Muscle layer of colon (tissue), 2 donors: Measurements from ENCODE around the gene VIPR2.

Source experiments
- H3K27ac ChIP-seq: one replicate; pipeline ENCODE4 v1.7.0; 2013; ENCODE audit warnings: low read depth, mild to moderate bottlenecking, low read length, moderate library complexity
- H3K27me3 ChIP-seq, 2 donors: one replicate each; pipeline ENCODE4 v1.7.0; 2013; ENCODE audit warnings: low read length in 2 of 2, mild to moderate bottlenecking in 2 of 2; ENCODE audit not compliant: insufficient read depth in 2 of 2, control insufficient read depth in 1 of 2
- H3K36me3 ChIP-seq: one replicate; pipeline ENCODE4 v1.7.0; 2013; ENCODE audit warnings: mild to moderate bottlenecking, low read length; ENCODE audit not compliant: insufficient read depth
- H3K4me1 ChIP-seq: one replicate; pipeline ENCODE4 v1.7.0; 2013; ENCODE audit warnings: mild to moderate bottlenecking, low read length; ENCODE audit not compliant: insufficient read depth
- H3K4me3 ChIP-seq, 2 donors: one replicate each; pipeline ENCODE4 v1.7.0; 2013; ENCODE audit warnings: low read length in 2 of 2, low read depth in 1 of 2, mild to moderate bottlenecking in 1 of 2, moderate library complexity in 1 of 2
- H3K9ac ChIP-seq: one replicate; pipeline ENCODE4 v1.7.0; 2013; ENCODE audit warnings: low read length
- H3K9me3 ChIP-seq: one replicate; pipeline ENCODE4 v1.7.0; 2013; ENCODE audit warnings: mild to moderate bottlenecking, low read length
- donor health status: abdominal sarcoma.
- donor health status: Adenocarcinoma of cecum.

The VIPR2 gene

DNA sequence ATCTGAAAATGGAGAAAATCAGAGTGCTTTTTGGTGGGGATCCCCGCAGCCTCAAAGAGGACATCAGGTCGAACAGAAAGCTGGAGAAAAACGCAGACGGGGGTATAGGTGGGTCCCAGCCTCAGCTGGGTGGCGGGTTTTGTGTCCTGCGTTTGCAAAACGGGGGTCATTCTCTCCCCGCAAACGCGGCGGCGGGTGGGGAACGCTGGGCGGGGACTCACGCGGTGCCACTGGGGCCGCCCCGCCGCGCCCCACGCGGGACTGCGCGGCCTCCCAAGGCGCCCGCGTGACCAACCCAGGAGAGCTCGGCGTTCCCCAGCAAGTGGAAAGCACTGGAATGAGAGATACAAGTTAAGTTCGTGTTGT lies 806 bp upstream of the VIPR2 start:
- H3K27ac ChIP-seq = no peak overlapping the region
- H3K9me3 ChIP-seq = no peaks in the 10 kb centered on the region
- peaks cover 5% of the 10 kb centered on the region for H3K4me1 ChIP-seq
- H3K36me3 ChIP-seq = no peaks in the 10 kb centered on the region
- H3K27me3 ChIP-seq = peaks cover 5 to 40% of the 10 kb centered on the region in 2 donors
- peak overlapping the region; percentile 35 to 57 for H3K4me3 ChIP-seq
- no peak overlapping the region for H3K9ac ChIP-seq

GRCh38 chr7:159143780-159144757 lies 598 bp downstream of the VIPR2 start:
- peaks cover 5% of the 10 kb centered on the region for H3K4me1 ChIP-seq
- H3K27ac ChIP-seq = no peak overlapping the region
- H3K9ac ChIP-seq = peak overlapping the region; percentile 14
- no peaks in the 10 kb centered on the region for H3K36me3 ChIP-seq
- H3K9me3 ChIP-seq = no peaks in the 10 kb centered on the region
- peaks cover 5 to 39% of the 10 kb centered on the region in 2 donors for H3K27me3 ChIP-seq
- peak overlapping the region; percentile 40 to 57 for H3K4me3 ChIP-seq

DNA sequence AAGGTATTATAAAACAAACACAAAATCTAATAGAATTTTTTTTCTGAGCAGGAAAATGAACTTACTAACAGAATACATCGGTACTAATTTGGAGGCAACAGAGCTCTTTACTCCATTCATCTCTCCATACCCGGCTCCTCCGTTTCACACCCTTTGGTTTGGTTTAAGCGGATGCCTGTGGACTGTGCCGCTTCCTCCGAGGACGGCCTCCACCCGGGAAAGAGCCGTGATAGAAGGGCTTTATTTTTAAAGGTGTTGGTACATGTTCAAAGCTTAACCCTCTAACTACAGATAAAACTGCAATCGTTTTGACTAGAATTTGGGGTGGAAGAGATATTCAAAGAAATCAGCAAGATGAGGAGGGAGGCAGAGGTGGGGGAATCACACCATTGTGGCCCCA lies 1.9 kb downstream of the VIPR2 start:
- H3K4me3 ChIP-seq = no peak overlapping the region

GRCh38 chr7:159142199-159142598 lies 2.5 kb downstream of the VIPR2 start:
- Histone ChIP-seq H3K4me1 (peaks cover 5% of the 10 kb centered on the region), H3K9ac (no peak overlapping the region), H3K36me3 (peaks cover 6% of the 10 kb centered on the region), H3K9me3 (no peaks in the 10 kb centered on the region), H3K27me3 (peaks cover 5 to 28% of the 10 kb centered on the region in 2 donors), H3K4me3 (no peak overlapping the region), H3K27ac (no peak overlapping the region)

More for the DNA sequence above, 1.9 kb downstream of the VIPR2 start:
- peaks cover 6% of the 10 kb centered on the region for H3K36me3 ChIP-seq
- H3K9ac ChIP-seq = no peak overlapping the region
- peaks cover 5 to 33% of the 10 kb centered on the region in 2 donors for H3K27me3 ChIP-seq
- peaks cover 5% of the 10 kb centered on the region for H3K4me1 ChIP-seq
- no peak overlapping the region for H3K27ac ChIP-seq
- no peaks in the 10 kb centered on the region for H3K9me3 ChIP-seq

DNA sequence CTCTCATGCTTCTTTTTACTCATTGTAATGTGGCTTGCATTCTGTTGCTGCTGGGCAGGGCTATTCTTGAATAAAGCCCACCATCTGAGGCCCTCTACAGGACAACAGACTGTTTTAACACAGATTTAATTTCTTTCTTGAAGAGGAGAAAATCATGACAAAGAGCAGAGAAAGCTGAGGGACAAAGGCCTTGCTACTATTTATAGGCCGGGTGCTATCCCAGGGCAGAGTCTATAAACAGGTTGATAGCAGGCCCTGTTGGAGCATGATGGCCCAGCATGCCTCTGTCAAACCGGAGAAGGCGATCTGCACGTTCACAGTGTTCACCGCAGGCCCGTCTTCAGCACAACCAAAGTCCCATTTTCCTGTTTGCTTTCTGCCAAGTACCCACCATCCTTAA lies 3.0 kb downstream of the VIPR2 start:
- H3K4me3 ChIP-seq = no peak overlapping the region
- H3K9me3 ChIP-seq = no peaks in the 10 kb centered on the region
- peaks cover 6% of the 10 kb centered on the region for H3K36me3 ChIP-seq
- H3K4me1 ChIP-seq = peaks cover 5% of the 10 kb centered on the region
- no peak overlapping the region for H3K9ac ChIP-seq
- H3K27me3 ChIP-seq = peaks cover 5 to 28% of the 10 kb centered on the region in 2 donors
- no peak overlapping the region for H3K27ac ChIP-seq

DNA sequence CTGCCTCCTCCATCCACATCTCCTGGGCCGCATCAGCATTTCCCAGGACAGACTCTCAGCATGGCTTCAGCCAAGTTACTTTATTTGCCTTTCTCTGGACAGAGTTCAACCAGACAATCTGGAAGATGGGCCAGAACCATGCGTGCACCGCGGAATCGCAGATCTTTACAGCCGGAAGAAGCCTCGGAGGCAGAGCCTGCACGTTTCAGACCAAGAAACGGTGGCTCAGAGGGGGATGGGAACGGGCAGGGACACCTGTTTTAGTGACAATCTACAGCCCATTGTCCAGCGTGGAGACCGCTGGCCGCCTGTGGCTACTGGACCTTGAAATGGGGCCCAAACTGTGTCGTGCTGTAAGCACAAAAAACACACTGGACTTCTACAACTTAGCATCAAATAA lies 3.5 kb downstream of the VIPR2 start:
- H3K9ac ChIP-seq = no peak overlapping the region
- H3K36me3 ChIP-seq = peaks cover 6% of the 10 kb centered on the region
- H3K27me3 ChIP-seq = peaks cover 4 to 27% of the 10 kb centered on the region in 2 donors
- no peak overlapping the region for H3K27ac ChIP-seq
- H3K4me3 ChIP-seq = no peak overlapping the region
- H3K4me1 ChIP-seq = peaks cover 5% of the 10 kb centered on the region
- H3K9me3 ChIP-seq = no peaks in the 10 kb centered on the region

DNA sequence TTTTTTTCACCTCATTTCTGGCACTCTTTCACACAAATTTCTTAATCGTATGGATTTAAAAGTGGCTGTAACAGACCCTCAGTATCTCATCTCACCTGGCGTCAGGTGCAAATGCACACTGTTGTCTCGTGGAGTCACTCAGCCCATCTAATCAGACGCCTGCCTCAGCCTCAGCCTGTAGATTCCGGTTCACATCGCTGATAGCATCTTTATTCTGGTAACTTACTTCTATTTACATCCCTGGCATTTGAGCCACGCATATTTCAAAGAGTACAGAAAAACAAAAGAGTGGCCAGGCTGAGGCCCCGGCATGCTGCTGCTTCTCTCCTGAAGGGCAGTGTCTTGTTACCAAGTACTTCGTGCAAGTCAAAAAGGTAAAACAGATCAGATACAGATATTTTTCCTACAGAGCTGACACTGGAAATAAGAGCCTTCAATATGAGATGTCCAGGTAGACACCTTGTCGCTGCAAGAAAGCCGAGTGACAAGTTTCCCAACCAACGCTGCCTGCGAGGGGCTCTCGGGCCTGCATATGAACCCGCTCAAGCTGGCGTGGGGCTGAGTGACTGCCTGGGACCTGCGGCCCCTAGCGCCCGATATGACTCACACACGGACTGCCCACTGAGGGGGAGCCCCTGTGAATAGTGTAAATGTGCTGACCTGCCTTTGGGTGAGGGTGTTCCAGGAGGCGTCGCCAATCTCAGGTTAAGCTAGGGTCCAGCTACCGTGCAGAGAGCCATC lies 4.3 kb downstream of the VIPR2 start:
- no peaks in the 10 kb centered on the region for H3K9me3 ChIP-seq
- no peak overlapping the region for H3K9ac ChIP-seq
- no peak overlapping the region for H3K4me3 ChIP-seq
- H3K36me3 ChIP-seq = peaks cover 6% of the 10 kb centered on the region
- peaks cover 0 to 21% of the 10 kb centered on the region in 2 donors for H3K27me3 ChIP-seq
- no peak overlapping the region for H3K27ac ChIP-seq
- H3K4me1 ChIP-seq = peaks cover 5% of the 10 kb centered on the region

GRCh38 chr7:159139639-159140038 lies 5.0 kb downstream of the VIPR2 start:
- H3K9ac ChIP-seq = no peak overlapping the region
- H3K36me3 ChIP-seq = peaks cover 6% of the 10 kb centered on the region
- peaks cover 5% of the 10 kb centered on the region for H3K4me1 ChIP-seq
- H3K9me3 ChIP-seq = no peaks in the 10 kb centered on the region
- no peak overlapping the region for H3K4me3 ChIP-seq
- peaks cover 0 to 17% of the 10 kb centered on the region in 2 donors for H3K27me3 ChIP-seq
- no peak overlapping the region for H3K27ac ChIP-seq

DNA sequence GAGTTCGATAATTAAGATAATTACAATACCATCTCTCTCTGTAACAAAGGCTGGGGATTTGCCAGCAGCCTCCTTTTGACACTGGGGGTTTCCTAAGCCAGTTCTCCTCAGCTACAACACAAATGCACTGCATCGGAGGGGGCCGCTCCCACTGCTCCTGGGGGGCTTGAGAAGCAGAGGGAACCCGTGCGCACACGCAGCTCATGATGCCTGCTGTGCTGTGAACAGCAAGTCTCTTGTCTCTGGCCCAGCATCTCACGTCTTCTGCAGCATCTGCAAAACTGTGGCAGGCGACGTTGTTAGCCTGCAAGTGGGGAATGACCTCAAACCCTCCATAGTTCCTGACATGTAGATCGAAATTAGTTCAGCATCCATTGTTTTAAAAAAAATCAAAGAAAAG lies 5.5 kb downstream of the VIPR2 start:
- H3K9ac ChIP-seq = no peak overlapping the region
- H3K4me1 ChIP-seq = peaks cover 5% of the 10 kb centered on the region
- H3K27me3 ChIP-seq = peaks cover 0 to 14% of the 10 kb centered on the region in 2 donors
- H3K4me3 ChIP-seq = no peak overlapping the region
- no peaks in the 10 kb centered on the region for H3K9me3 ChIP-seq
- H3K36me3 ChIP-seq = peaks cover 6% of the 10 kb centered on the region
- H3K27ac ChIP-seq = no peak overlapping the region

GRCh38 chr7:159138508-159138907 lies 6.2 kb downstream of the VIPR2 start:
- peaks cover 0 to 7% of the 10 kb centered on the region in 2 donors for H3K27me3 ChIP-seq
- no peak overlapping the region for H3K27ac ChIP-seq
- no peak overlapping the region for H3K4me3 ChIP-seq
- H3K36me3 ChIP-seq = peaks cover 6% of the 10 kb centered on the region
- no peak overlapping the region for H3K9ac ChIP-seq
- H3K9me3 ChIP-seq = no peaks in the 10 kb centered on the region
- H3K4me1 ChIP-seq = peaks cover 5% of the 10 kb centered on the region

GRCh38 chr7:159137906-159138305 lies 6.8 kb downstream of the VIPR2 start:
- Histone ChIP-seq H3K36me3 (peaks cover 6% of the 10 kb centered on the region), H3K27me3 (peaks cover 0 to under 1% of the 10 kb centered on the region in 2 donors), H3K4me3 (no peak overlapping the region), H3K9me3 (no peaks in the 10 kb centered on the region), H3K27ac (no peak overlapping the region), H3K9ac (no peak overlapping the region), H3K4me1 (peaks cover 5% of the 10 kb centered on the region)
